SU-DHL-6 (cell line): ENCODE data around the gene ARPC2.

Experiments
- H2AFZ ChIP-seq: fragments of 200-600 bp; sonication (generic); 2 replicates; pipeline ENCODE4 v1.6.1; 2014; ENCODE audit warnings: low read depth, mild to moderate bottlenecking, moderate library complexity, mixed read lengths, antibody characterized with exemption, low read length; ENCODE audit not compliant: severe bottlenecking
- H3F3A ChIP-seq: fragments of 200-600 bp; shearing (Covaris generic); 2 replicates; pipeline ENCODE4 v1.6.0; 2016; ENCODE audit warnings: antibody characterized with exemption, mild to moderate bottlenecking; ENCODE audit not compliant: insufficient read depth
- H3K27ac ChIP-seq: fragments of 200-600 bp; sonication (generic); 2 replicates; pipeline ENCODE4 v1.5.1; 2016; ENCODE audit warnings: low read depth, mild to moderate bottlenecking, low read length, moderate library complexity, mixed read lengths
- H3K27me3 ChIP-seq: fragments of 200-600 bp; sonication (generic), shearing (Covaris generic); 2 replicates; pipeline ENCODE4 v1.6.0; 2014; ENCODE audit warnings: mild to moderate bottlenecking, low read length
- H3K36me3 ChIP-seq: fragments of 200-600 bp; sonication (generic); 2 replicates; pipeline ENCODE4 v1.6.1; 2014; ENCODE audit warnings: mild to moderate bottlenecking, low read length, mixed read lengths
- H3K4me2 ChIP-seq: fragments of 300-600, 200-600 bp; shearing (Covaris generic), sonication (generic); 2 replicates; pipeline ENCODE4 v1.6.0; 2014; ENCODE audit warnings: low read length, low read depth, mild to moderate bottlenecking; ENCODE audit not compliant: poor library complexity, severe bottlenecking
- H3K4me3 ChIP-seq: fragments of 200-600 bp; sonication (generic); 2 replicates; pipeline ENCODE4 v1.5.1; 2014; ENCODE audit warnings: antibody characterized with exemption, low read length, mild to moderate bottlenecking, mixed read lengths; ENCODE audit not compliant: insufficient read depth, poor library complexity, severe bottlenecking
- H3K79me2 ChIP-seq: fragments of 200-600 bp; sonication (generic); 2 replicates; pipeline ENCODE4 v1.6.1; 2014; ENCODE audit warnings: mild to moderate bottlenecking, low read length, moderate library complexity; ENCODE audit not compliant: insufficient read depth
- H3K9ac ChIP-seq: fragments of 200-600 bp; sonication (generic); 2 replicates; pipeline ENCODE4 v1.7.0; 2014; ENCODE audit warnings: mild to moderate bottlenecking, low read length
- H3K9me2 ChIP-seq: fragments of 200-600 bp; sonication (generic); replicated peaks from 2 replicates; pipeline ENCODE4 v1.6.1; 2014; ENCODE audit warnings: low read length; ENCODE audit not compliant: insufficient read depth
- H3K9me3 ChIP-seq: fragments of 200-600 bp; sonication (generic); 2 replicates; pipeline ENCODE4 v1.6.1; 2014; ENCODE audit warnings: low read length, mixed read lengths; ENCODE audit not compliant: insufficient read depth
- H4K20me1 ChIP-seq: fragments of 200-600 bp; sonication (generic); 2 replicates; pipeline ENCODE4 v1.6.1; 2014; ENCODE audit warnings: low read depth, mild to moderate bottlenecking, antibody characterized with exemption, low read length, moderate library complexity, mixed read lengths
- CTCF ChIP-seq: fragments of 200-600 bp; sonication (generic); IDR thresholded peaks from one replicate; pipeline ENCODE4 v1.5.1; 2017; ENCODE audit warnings: antibody characterized with exemption, mild to moderate bottlenecking, low read length, moderate library complexity; ENCODE audit not compliant: insufficient read depth, poor library complexity, severe bottlenecking
- EZH2phosphoT487 ChIP-seq: fragments of 200-600 bp; sonication (generic), shearing (Covaris generic); conservative IDR thresholded peaks from 2 replicates; pipeline ENCODE4 v1.6.1; 2018; ENCODE audit warnings: mild to moderate bottlenecking, antibody characterized with exemption, low read length, moderate library complexity, mixed read lengths

Gene ARPC2

DNA sequence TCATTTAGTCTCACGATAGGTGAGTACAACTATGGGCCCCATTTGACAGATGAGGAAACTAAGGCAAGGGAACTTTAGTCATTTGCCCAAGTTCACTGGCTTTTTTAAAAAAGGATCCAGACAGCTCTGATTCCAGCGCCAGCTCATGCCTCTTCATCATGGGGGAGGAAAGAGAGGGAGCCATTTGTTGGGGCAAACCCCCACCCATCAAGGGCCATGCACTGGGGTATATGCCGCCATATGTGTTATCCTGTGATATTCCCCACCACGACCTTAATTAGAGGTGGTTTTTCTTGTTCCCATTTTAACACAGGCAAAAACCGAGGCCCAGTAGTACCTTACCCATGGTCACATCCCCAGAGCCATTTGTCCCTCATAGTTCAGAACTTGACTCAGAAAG lies 43.2 kb downstream of the ARPC2 start:
- Histone ChIP-seq H3K27ac (no peak overlapping the region), H2AFZ (no peak overlapping the region), H3K4me3 (no peak overlapping the region), H3K27me3 (no peaks in the 10 kb centered on the region), H3K9ac (no peak overlapping the region), H3K9me2 (no peaks in the 10 kb centered on the region), H3F3A (peaks cover 23% of the 10 kb centered on the region), H3K9me3 (no peaks in the 10 kb centered on the region), H3K4me2 (no peak overlapping the region), H4K20me1 (no peaks in the 10 kb centered on the region), H3K36me3 (no peaks in the 10 kb centered on the region), H3K79me2 (no peaks in the 10 kb centered on the region)
- TF ChIP-seq EZH2phosphoT487 (no peak), CTCF (no peak)

GRCh38 chr2:218260742-218261422 lies 43.9 kb downstream of the ARPC2 start, which contains the start of gene GPBAR1:
Gene GPBAR1 (plus strand): TSS chr2:218261015. CDS start chr2:218262725, 1,710 bp downstream.
- Histone ChIP-seq H3K36me3 (no peaks in the 10 kb centered on the region), H3K9ac (no peak within 1 kb of the TSS), H2AFZ (no peak within 1 kb of the TSS), H3K4me3 (no peak within 1 kb of the TSS), H3F3A (peaks cover 16% of the 10 kb centered on the region), H4K20me1 (no peaks in the 10 kb centered on the region), H3K79me2 (no peaks in the 10 kb centered on the region), H3K27ac (no peak within 1 kb of the TSS), H3K9me2 (no peaks in the 10 kb centered on the region), H3K4me2 (no peak within 1 kb of the TSS), H3K9me3 (no peaks in the 10 kb centered on the region), H3K27me3 (no peaks in the 10 kb centered on the region)
- TF ChIP-seq EZH2phosphoT487 (no peak), CTCF (no peak)

GRCh38 chr2:218261423-218262236 lies 44.6 kb downstream of the ARPC2 start:
- no peaks in the 10 kb centered on the region for H3K9me3 ChIP-seq
- H3K4me2 ChIP-seq = no peak overlapping the region
- H3K79me2 ChIP-seq = no peaks in the 10 kb centered on the region
- no peaks in the 10 kb centered on the region for H3K36me3 ChIP-seq
- H3K4me3 ChIP-seq = no peak overlapping the region
- no peak overlapping the region for H3K9ac ChIP-seq
- H2AFZ ChIP-seq = no peak overlapping the region
- TF ChIP-seq EZH2phosphoT487 (no peak), CTCF (no peak)
- no peaks in the 10 kb centered on the region for H3K27me3 ChIP-seq
- H3K27ac ChIP-seq = no peak overlapping the region
- H3K9me2 ChIP-seq = no peaks in the 10 kb centered on the region
- no peaks in the 10 kb centered on the region for H4K20me1 ChIP-seq
- peaks cover 13% of the 10 kb centered on the region for H3F3A ChIP-seq
